Ishikawa (cell line): ENCODE results near the gene MAST4.

Source experiments
- CEBPB ChIP-seq: IDR thresholded peaks from 2 replicates; pipeline ENCODE4 v1.6.1; 2012
- CREB1 ChIP-seq: IDR thresholded peaks from 2 replicates; pipeline ENCODE4 v1.6.1; 2012; ENCODE audit warnings: low read depth
- EGR1 ChIP-seq: IDR thresholded peaks from 2 replicates; pipeline ENCODE4 v1.6.1; 2012
- EP300 ChIP-seq: IDR thresholded peaks from 2 replicates; pipeline ENCODE4 v1.6.1; 2012; ENCODE audit warnings: borderline replicate concordance
- FOXM1 ChIP-seq: IDR thresholded peaks from 2 replicates; pipeline ENCODE4 v1.6.1; 2012; ENCODE audit warnings: low read depth, borderline replicate concordance
- MAX ChIP-seq: IDR thresholded peaks from 2 replicates; pipeline ENCODE4 v1.6.1; 2012
- NFIC ChIP-seq: IDR thresholded peaks from 2 replicates; pipeline ENCODE4 v1.6.1; 2012
- RAD21 ChIP-seq: IDR thresholded peaks from 2 replicates; pipeline ENCODE4 v1.6.1; 2012; ENCODE audit warnings: low read depth
- TAF1 ChIP-seq: IDR thresholded peaks from 2 replicates; pipeline ENCODE4 v1.6.1; 2012; ENCODE audit warnings: low read depth, mild to moderate bottlenecking
- TCF12 ChIP-seq: IDR thresholded peaks from 2 replicates; pipeline ENCODE4 v1.6.1; 2012; ENCODE audit warnings: low read depth
- TEAD4 ChIP-seq: IDR thresholded peaks from 2 replicates; pipeline ENCODE4 v1.6.1; 2012
- YY1 ChIP-seq: IDR thresholded peaks from 2 replicates; pipeline ENCODE4 v1.6.1; 2012; ENCODE audit warnings: low read depth
- ZBTB7A ChIP-seq: IDR thresholded peaks from 2 replicates; pipeline ENCODE4 v1.6.1; 2012; ENCODE audit warnings: low read depth
- TF ChIP-seq, protein P1 (sequence below): IDR thresholded peaks from 2 replicates; pipeline ENCODE4 v1.6.1; 2012
- TF ChIP-seq, protein P2 (sequence below): IDR thresholded peaks from 2 replicates; pipeline ENCODE4 v1.6.1; 2012; ENCODE audit warnings: low read depth, mild to moderate bottlenecking

The MAST4 gene

GRCh38 chr5:67045816-67046740 lies 449.9 kb downstream of the MAST4 start:
- TF ChIP-seq YY1 (no peak), TCF12 (no peak), TEAD4 (no peak), TAF1 (no peak), RAD21 (no peak), EGR1 (no peak), MAX (no peak), CEBPB (no peak), NFIC (no peak), EP300 (no peak), FOXM1 (no peak), ZBTB7A (no peak), CREB1 (no peak)
- TF ChIP-seq, protein P1, sequence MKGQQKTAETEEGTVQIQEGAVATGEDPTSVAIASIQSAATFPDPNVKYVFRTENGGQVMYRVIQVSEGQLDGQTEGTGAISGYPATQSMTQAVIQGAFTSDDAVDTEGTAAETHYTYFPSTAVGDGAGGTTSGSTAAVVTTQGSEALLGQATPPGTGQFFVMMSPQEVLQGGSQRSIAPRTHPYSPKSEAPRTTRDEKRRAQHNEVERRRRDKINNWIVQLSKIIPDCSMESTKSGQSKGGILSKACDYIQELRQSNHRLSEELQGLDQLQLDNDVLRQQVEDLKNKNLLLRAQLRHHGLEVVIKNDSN, result no peak
- TF ChIP-seq, protein P2, sequence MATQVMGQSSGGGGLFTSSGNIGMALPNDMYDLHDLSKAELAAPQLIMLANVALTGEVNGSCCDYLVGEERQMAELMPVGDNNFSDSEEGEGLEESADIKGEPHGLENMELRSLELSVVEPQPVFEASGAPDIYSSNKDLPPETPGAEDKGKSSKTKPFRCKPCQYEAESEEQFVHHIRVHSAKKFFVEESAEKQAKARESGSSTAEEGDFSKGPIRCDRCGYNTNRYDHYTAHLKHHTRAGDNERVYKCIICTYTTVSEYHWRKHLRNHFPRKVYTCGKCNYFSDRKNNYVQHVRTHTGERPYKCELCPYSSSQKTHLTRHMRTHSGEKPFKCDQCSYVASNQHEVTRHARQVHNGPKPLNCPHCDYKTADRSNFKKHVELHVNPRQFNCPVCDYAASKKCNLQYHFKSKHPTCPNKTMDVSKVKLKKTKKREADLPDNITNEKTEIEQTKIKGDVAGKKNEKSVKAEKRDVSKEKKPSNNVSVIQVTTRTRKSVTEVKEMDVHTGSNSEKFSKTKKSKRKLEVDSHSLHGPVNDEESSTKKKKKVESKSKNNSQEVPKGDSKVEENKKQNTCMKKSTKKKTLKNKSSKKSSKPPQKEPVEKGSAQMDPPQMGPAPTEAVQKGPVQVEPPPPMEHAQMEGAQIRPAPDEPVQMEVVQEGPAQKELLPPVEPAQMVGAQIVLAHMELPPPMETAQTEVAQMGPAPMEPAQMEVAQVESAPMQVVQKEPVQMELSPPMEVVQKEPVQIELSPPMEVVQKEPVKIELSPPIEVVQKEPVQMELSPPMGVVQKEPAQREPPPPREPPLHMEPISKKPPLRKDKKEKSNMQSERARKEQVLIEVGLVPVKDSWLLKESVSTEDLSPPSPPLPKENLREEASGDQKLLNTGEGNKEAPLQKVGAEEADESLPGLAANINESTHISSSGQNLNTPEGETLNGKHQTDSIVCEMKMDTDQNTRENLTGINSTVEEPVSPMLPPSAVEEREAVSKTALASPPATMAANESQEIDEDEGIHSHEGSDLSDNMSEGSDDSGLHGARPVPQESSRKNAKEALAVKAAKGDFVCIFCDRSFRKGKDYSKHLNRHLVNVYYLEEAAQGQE, result no peak

DNA sequence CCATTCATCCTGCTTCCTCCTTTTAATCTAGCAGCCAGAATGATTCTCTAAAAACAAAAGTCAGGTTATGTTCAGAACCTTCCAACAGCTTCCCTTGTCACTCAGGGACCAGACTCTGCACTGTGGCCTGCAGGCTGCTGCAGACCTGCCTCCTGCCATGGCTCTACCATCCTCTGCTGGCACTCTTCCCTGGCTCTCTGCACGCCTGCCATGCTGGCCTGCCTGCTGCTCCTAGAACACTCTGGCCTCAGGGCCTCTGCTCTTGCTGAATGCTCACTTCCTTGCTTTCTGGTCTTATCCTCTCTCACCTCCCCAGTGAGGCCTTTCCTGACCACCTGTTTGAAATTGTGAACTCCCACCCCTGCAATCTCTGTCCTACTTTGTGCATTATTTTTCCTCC lies 451.0 kb downstream of the MAST4 start:
- no peak for TF ChIP-seq YY1
- no peak for TF ChIP-seq TAF1
- no peak for TF ChIP-seq CREB1
- no peak for TF ChIP-seq EGR1
- TF ChIP-seq CEBPB, result no peak
- no peak for TF ChIP-seq TCF12
- TF ChIP-seq, protein P2, result no peak
- no peak for TF ChIP-seq MAX
- TF ChIP-seq, protein P1, result no peak

- TF ChIP-seq, protein P2, result no peak
- TF ChIP-seq FOXM1, result no peak
- no peak for TF ChIP-seq MAX
- no peak for TF ChIP-seq EP300
These were observed 451.4 kb downstream of the MAST4 start for GRCh38 chr5:67047616-67048015.

DNA sequence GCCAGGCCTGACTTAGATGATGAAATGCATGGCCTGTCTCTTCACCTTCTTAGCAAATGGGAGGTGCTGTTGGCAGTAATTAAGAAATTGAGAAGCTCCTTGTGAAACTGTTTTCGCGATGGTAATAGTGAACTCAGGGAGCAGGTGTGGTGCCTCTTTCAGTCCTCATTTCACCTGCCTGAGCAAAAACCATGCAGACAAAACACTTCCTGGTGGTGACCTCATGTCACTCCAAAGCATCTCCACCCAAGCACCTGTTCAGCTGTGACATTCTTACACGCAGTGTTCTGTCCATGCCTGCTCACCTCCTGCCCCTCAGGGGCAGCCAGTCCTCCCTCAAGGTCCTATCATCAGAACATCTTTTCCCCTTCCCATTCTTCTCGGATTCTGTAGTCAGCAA lies 453.9 kb downstream of the MAST4 start:
- no peak for TF ChIP-seq EGR1
- no peak for TF ChIP-seq EP300
- TF ChIP-seq CEBPB, result no peak
- no peak for TF ChIP-seq ZBTB7A
- no peak for TF ChIP-seq FOXM1
- no peak for TF ChIP-seq YY1
- no peak for TF ChIP-seq NFIC
- TF ChIP-seq, protein P1, result no peak
- TF ChIP-seq, protein P2, result no peak
- TF ChIP-seq RAD21, result no peak
- no peak for TF ChIP-seq TCF12
- TF ChIP-seq TAF1, result no peak
- TF ChIP-seq CREB1, result no peak
